Activated CD4-positive, alpha-beta T cell treated with anti-CD3 and anti-CD28 coated beads, Interleukin-10, Interleukin-2, amounts not matched to agents 100 ng/mL and 50 ng/mL, durations not matched to agents 16 hours and 8 hours (primary cell): ENCODE results near the gene GATAD2B.
"Not testable (repeated sequence)": the region's sequence is repeated elsewhere in the genome, so short reads cannot be mapped to it uniquely, and the experiment has no call there.

Source experiments
- DNase-seq: peaks from one replicate; pipeline ENCODE4 v3.0.0-alpha.2; 2020

The GATAD2B gene

DNA sequence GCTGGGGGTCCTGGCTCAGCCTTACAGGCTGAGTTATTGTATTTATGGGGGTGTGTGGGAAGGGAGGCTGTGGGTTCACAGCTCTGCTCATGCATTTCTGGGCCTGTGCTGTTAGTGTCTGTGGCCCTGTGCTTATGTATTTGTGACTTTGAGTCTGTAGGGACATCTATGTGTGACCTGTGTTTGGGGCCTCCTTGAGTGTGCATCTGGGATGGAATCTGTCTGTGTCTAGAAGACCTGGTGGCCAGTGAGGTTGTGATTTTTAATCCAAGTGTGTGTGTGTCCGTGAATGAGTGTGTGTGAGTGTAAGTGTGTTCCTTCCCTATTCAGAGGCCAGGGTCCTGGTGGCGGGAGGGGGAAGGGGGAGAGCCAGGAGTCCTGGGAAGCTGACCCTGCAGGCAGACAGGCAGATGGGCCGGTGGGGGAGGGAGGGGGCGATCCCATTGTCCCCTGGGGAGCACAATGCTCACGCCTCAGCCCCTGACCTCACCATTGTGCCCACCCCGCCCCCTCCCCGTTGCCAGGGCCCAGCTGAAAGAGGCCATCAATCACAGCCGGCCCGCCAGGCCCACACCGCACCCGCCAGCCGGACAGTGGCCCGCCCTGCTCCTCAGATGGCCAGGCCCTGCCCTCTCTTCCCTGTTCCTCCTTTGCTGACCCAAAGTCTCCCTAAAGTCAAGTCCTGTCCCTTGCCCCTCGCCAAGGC lies 128.0 kb downstream of the GATAD2B start:
- DNase-seq: no peak

DNA sequence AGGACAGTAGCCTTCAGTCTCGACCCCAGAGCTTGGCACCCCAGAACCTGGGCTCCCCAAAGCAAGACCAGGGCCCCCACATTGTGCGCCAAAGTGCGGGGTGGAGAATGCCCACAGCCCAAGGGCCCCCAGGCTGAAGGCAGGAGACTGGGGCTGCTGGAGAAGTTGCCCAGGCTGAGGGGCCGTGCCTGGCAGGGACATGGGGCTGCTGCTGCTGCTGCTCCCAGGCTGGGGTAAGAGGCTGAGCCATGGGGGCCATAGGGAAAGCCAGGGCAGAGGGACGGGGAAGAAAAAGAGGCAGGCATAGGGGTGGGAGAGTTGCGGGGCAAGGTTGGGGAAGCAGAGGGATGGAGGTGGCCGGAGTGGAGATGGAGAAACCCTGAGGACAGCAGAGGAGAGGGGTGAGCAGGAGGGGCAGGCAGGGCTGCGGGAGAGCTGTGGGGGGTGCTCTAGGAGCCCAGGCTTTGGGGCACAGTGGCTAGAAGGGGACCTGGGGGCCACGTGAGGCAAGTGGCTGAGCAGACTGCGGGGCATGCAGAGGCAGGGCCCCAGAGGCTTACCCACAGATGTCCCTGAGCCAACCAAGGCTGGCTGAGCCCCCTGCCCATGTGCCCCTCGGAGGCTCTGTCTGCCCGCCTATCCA lies 128.7 kb downstream of the GATAD2B start:
- no peak for DNase-seq

DNA sequence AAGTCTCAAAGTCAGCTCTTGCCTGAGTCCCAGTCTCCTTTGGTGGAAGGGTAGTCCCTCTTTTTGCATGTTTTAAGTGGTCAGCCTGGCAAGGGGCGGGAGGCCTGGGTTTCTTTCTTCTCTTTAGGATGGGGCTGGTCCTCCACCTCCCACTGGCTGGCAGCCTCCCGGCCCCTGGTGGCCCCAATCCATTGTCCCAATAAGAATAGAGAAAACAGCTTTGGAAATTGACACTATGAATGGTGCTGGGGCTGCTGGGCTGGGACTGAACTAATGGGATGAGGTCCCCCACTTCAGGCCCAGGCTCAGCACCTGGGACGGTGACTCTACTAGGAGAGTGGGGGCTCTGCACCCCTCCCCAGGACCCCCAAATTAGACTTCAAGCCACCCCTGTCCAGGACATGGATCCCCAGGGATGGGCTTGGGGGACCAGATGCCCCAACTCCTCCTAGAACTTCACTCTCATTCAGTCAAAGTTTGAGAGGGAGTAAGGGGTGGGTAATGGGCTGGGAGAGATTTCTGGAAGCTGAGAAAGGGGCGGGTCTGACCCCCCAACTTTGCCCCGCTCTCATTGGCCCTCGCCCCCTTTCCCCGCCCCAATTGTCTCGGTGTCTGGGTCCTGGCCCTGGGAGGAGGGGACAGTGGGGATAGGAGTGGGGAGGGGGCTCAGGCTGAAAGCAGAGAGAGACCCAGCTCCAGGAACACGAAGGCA lies 129.4 kb downstream of the GATAD2B start:
- DNase-seq: no peak

DNA sequence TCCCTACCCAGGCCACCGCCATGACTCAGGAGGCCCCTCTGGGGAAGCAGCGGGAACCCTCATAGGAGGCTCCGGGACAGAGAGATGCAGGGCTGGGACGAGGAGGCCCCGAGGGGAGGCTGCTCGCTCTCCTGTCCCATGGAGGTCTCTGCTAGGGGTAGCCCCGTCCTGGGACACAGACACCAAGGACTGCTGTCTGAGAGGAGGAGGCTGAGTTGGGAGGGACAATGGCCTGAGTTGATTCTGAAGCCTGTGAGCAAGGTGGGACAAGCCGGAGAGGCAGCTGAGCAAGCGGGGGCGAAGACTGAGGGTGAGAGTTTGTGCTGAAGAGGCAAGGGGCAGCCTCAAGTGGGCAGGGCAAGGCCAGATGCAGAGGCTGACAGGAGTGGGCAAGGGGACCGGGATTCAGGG lies 130.1 kb downstream of the GATAD2B start:
- no peak for DNase-seq

DNA sequence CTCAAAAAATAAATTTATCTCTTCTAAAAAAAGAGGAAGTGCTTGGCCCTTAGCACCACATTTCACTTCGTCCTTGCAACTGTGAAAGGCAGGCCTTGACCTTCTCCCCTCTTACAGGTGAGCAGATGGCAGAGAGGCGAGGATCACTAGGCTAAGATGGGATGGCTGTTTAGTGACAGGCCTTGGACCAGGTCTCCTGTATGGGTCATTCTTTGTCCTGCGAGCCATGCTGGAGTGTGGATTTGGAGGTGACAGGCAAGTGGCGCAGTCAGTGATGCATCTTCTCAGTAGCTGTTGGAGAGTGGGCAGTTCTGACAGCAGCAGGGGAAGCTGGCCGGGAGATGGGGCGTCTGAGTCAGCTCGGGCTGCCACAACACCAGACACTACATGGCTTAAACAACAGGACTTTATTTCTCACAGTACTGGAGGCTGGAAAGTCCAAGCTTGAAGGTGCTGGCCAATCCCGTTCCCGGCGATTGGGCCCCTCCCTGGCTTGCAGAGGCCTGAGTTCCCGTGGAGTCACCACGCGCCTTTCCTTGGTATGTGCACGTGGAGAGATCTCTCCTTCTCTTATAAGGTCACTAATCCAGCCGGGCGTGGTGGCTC lies 131.0 kb downstream of the GATAD2B start:
- peak; percentile 27 for DNase-seq

DNA sequence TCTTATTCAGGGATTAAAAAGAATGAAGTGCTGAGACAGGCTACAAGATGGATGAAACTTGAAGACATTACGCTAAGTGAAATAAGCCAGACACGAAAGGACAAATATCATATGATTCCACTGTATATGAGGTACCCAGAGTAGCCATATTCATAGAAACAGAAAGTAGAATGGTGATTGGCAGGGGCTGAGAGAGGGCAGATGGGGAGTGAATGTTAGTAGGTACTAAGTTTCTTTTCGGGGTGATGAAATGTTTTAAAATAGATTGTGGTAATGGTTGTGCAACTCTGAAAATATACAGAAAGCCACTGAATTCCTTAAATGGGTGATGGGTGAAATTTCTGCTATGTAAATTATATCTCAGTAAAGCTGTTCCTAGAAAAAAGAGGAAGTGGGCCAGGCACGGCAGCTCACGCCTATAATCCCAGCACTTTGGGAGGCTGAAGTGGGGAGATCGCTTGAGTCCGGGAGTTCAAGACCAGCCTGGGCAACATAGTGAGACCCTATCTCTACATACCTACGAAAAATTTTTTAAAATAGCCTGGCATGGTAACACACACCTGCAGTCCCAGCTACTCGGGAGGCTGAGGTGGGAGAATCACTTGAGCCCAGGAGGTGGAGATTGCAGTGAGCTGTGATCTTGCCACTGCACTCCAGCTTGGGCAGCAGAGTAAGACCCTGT lies 131.7 kb downstream of the GATAD2B start:
- DNase-seq: peak; percentile 77

DNA sequence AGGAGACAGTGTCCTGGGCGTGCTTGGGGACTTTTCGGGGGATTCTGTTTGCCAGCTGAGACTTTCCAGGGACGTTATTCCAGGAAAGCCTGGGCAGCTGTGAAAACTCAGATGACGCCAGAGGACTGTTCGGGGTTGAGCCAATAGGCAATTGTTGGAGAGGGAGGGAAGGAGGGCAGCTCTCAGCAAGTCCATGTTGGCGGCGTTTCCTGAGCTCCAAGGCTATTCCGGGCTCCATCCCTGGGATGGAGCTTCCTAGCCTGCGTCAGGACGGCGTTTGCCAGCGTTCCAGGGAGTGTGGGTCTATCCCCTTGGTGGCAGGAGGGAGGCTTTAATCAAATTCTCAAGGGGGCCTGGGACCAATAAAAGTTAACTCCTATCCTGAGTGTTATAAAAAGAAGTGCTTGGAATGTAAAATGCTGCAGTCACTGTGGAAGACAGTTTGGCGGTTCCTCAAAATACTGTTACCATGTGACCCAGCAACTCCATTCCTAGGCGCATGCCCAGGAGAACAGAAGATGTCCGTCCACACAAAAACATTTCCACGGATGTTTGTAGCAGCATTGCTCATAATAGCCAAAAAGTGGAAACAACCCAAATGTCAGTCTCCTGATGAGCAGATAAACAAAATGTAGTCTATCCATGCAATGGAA lies 132.3 kb downstream of the GATAD2B start:
- no peak for DNase-seq

DNA sequence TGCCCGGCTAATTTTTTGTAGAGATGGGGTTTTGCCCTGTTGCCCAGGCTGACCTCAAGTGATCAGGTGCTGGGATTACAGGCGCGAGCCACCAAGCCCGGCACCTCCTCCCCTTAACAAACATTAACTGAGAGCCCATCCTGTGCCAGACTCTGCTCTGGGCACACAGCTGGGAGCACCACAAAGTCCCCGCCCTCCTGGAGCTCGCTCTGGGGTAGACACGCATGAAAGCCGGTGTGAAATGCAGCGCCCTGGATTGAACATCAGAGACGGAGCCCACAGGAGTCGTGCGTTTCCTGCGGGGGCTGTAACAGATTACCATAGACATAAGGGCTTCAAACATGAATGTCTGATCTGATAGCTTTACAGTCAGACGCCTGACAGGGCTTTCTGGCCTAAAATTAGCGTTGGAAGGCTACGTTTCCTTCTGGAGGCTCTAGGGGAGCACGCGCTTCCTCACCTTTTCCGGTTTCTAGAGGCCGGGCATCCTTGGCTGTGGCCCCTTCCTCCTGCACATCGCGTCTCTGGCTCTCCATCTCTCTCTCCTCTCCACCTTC lies 133.2 kb downstream of the GATAD2B start:
- DNase-seq: no peak

DNA sequence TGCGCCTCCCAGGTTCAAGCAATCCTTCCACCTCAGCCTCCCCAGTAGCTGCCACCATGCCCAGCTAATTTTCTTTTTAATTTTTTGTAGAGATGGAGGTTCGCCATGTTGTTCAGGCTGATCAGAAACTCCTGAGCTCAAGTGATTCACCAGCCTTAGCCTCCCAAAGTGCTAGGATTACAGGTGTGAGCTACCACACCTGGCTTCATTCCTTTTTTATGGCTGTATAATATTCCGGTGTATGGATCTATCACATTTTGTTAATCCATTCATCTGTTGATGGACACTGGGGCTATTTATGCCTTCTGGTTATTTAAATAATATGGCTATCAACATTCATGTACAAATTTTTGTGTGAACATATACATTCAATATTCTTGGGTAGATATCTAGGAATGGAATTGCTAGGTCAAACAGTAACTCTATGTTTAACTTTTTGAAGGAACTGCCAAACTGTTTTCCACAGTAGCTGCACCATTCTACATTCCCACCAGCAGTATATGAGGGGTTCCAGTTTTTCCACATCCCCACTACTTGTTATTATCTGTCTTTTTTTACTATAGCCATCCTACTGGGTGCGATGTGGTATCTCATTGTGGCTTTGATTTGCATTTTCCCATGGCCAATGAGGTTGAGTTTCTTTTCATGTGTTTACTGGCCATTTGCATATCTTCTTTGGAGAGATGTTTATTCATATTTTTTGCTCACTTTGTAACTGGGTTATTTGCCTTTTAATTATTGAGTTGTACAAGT lies 136.6 kb downstream of the GATAD2B start:
- no peak for DNase-seq

DNA sequence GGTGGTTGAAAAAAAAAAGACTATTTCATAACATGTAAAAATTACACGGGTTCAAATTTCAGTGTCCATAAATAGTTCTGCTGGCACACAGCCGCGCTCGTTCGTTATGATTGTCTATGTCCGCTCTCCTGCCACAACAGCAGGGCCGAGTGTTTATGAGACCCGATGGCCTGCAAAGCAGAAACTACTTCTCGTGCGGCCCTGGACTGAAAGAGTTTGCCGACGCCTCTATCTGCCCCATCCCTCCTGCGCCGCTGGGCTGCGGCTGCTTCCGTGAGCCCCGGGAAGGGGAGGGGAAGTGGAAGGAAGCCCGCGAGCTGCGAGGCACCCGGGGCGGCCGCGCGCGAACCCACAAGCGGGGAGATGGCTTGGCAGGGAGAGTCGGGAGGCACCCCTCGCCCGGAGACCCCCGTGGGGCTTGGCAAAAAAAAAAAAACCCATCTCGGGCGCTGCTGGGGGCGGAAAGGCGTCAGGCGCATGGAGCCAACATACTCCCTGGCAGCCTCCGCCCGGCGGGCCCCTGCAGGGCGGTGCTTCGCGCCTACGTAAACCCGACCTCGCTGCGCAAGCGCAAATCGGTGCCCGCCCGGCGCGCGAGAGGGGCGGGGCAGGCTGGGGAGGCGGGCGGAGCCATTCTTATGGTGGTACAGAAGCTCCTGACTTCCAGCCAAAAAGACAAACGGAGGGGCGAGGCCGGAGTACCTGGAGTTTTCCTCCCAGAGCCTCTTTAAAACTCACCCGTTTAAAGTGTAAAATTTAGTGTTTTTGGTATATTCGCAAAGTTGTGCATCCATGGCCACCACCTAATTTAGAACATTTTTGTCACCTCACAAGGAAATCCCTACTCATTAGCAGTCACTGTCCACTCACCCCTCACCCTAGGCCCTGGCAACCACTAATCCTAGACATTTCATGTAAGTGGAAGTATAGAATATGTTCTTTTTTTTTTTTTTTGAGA lies 139.3 kb downstream of the GATAD2B start:
- DNase-seq: peak; percentile 95

DNA sequence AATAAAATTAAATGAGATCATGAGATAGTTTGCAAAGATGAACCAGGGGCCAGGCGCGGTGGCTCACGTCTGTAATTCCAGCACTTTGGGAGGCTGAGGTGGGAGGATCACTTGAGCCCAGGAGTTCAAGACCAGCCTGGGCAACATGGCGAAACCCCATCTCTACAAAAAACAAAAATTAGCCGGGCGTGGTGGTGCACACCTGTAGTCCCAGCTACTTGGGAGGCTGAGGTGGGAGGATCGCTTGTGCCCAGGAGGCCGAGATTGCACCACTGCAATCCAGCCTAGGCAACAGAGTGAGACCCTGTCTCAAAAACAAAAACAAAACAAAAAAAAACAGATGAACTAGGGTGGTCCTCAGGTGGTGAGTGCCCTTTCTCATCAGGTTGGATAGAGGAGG lies 140.1 kb downstream of the GATAD2B start:
- not testable (repeated sequence) for DNase-seq

DNA sequence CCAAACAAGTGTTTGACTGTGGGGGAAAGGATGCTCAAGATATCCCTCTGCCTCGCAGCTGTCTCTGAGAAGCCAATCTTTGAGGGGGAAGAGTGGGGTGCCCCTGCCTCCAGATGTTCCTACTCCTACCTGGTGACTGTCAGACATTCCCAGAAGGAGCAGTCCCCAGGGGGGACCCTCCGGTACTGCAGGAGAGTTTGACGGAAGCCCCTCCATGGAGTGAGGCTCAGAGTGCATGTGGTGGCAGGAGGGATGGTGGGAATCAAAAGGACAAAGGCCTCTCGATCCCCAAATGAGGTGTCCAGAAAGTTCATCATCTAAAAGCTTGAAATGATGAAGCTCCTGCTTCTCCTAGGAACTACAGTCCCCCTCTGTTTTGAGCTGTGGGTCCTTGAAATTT lies 142.2 kb downstream of the GATAD2B start:
- DNase-seq: no peak

DNA sequence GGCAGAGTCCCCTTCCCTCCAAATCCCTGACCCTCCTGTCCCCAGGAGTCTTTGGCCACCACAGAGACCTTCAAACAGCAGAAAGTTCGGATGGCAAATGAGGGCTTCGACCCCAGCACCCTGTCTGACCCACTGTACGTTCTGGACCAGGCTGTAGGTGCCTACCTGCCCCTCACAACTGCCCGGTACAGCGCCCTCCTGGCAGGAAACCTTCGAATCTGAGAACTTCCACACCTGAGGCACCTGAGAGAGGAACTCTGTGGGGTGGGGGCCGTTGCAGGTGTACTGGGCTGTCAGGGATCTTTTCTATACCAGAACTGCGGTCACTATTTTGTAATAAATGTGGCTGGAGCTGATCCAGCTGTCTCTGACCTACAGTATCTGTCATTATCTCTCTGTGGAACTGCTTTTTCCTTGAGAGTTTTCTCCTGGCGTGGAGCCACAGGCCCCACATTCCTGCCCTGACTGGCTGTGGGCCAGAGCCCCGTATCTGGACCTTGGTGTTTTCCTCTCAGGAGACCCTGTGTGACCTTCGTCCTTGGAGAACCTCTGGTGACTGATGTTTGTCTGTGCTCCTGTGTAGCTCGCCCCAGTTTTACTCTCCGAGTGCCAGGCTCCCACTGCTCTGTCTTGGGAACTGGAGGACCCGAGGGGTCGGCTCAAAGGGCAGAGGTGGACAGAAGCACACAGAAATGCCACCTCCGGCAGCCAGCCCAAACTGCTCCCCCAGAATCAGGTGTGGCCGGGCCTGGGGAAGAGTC lies 142.8 kb downstream of the GATAD2B start:
- DNase-seq: no peak

DNA sequence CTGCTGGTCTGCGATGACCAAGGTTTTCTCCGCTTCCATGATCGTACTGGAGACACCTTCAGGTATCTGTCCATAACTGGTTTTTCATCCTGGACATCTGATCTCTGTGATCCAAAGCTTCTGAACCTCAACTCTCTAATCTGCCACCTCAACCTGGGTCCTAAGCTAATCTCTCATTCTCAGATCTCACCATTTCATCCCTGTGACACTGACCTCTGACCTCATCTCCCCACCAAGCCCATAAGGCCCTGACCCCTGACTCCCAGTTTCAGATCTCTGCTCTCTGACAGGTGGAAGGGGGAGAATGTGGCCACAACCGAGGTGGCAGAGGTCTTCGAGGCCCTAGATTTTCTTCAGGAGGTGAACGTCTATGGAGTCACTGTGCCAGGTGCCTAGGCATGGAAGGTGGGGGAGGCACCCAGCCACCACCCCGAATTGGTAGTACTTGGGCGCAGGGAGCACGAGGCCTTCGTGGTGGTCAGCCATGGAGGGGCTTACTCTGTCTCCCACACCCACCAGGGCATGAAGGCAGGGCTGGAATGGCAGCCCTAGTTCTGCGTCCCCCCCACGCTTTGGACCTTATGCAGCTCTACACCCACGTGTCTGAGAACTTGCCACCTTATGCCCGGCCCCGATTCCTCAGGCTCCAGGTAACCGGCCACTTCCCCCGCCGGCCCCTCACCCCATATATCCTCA lies 143.8 kb downstream of the GATAD2B start:
- no peak for DNase-seq

DNA sequence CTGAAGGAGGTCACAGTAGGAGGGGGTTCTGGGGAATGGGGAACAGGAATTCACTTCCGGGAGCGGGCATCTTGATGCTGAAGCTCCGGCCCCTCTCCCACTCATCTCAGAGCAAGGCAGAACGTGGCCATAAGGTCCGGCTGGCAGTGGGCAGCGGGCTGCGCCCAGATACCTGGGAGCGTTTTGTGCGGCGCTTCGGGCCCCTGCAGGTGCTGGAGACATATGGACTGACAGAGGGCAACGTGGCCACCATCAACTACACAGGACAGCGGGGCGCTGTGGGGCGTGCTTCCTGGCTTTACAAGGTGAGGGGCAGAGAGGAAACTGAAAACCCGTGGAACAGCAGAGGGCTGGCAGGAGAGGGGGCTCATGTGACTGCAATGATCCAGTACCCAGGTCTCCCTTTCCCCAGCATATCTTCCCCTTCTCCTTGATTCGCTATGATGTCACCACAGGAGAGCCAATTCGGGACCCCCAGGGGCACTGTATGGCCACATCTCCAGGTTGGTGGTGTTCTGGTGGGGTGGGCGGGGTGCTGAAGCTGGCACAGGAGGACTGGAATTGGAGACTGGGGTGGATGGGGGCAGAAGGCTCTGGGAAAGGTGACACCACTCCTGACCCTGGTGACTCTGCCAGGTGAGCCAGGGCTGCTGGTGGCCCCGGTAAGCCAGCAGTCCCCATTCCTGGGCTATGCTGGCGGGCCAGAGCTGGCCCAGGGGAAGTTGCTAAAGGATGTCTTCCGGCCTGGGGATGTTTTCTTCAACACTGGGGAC lies 144.5 kb downstream of the GATAD2B start:
- DNase-seq: no peak

DNA sequence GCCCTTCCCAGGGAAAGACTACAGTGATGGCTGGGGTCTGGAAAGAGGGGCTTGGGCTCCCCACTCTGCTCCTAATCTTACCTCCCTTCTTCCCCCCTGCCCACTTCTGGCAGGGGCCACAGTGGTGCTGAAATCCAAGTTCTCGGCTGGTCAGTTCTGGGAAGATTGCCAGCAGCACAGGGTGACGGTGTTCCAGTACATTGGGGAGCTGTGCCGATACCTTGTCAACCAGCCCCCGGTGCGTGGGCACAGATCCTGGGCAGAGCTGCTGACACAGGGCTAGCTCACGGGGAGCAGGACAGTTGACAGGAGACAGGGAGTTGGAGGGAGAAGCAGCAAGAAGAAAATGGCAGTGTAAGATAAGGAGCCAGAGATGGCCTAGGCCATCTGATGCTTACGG lies 145.1 kb downstream of the GATAD2B start:
- DNase-seq: no peak

DNA sequence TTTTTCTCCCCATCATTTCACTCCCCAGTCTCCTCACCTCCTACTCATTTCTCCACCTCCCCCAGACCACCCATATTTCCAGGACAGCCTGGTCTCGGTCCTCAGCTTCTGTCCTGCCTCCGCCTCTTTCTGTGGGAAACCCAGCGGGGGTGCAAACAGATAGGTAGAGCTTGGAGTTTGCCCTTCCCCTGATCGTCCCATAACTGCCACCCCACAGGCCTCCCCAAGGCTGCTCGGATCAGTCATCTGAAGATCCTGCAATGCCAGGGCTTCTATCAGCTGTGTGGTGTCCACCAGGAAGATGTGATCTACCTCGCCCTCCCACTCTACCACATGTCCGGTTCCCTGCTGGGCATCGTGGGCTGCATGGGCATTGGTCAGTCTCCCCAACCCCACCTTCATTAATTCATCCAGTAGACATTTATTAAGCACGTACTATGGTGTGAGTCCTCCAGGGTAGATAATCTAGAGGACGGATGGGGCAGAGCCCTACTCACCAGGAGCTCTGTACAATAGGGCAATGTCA lies 145.9 kb downstream of the GATAD2B start:
- DNase-seq: no peak

DNA sequence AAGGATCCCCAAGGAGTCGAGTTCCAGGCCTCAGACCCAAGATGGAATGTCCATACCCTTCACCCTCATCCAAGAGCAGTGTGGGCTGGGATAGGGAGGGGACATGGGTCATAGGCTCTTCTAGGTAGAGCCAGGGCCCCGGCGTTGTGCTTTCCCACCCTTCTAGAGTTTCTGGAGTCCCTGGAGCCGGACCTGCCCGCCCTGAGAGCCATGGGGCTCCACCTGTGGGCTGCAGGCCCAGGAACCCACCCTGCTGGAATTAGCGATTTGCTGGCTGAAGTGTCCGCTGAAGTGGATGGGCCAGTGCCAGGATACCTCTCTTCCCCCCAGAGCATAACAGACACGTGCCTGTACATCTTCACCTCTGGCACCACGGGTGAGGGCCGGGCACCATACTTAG lies 146.4 kb downstream of the GATAD2B start:
- no peak for DNase-seq
